ENCODE results near the gene PSMA2.

DNA sequence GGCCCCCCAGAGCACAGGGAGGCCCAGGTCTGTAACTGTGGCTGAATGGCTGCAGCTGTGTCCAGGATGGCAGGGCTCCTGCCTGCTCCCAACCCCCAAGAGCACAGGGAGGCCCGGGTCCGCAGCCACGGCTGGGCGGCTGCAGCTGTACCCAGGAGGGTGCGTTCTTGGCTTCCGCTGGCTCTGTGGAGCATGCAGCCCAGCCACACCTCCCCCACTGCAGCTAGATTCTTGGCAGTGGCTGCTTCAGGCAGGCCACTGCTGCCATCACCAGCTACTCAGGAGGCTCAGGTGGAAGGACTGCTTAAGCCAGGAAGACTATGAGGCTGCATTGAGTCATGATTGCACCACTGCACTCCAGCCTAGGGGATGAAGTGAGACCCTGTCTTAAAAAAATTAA, 48.0 kb downstream of the PSMA2 start:
- TF ChIP-seq POLR2A (IDR thresholded peaks at IDR 0.05) (no peak), POLR2AphosphoS5 (IDR thresholded peaks at IDR 0.05; ENCODE audit: insufficient read depth in 1 of 2, low read depth in 1 of 2) (no peak)
